ENCODE measurements around the gene ZBTB7C.

The ZBTB7C gene

GRCh38 chr18:48244530-48244929 lies 164.7 kb downstream of the ZBTB7C start:
- no peak for ATAC-seq

DNA sequence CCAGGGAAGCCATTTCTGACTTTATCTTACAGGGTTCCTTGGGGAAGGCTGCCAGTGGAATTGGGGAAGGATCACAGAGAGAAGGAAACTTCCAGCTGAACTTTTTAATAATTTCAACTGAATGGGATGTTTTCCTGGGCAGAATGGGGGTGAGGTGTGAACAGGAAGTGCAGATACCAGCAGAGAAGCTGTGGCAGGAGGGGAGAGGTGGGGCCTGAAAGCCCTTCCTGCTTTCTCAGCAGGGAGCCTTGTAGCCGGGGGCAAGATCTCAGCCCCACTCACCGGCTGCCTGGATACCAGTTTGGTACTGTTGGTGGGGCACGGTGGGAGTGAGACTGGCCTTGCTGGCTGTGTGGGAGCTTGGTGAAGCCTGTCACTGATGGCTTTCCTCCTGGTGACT lies 170.5 kb downstream of the ZBTB7C start:
- no peak for ATAC-seq

DNA sequence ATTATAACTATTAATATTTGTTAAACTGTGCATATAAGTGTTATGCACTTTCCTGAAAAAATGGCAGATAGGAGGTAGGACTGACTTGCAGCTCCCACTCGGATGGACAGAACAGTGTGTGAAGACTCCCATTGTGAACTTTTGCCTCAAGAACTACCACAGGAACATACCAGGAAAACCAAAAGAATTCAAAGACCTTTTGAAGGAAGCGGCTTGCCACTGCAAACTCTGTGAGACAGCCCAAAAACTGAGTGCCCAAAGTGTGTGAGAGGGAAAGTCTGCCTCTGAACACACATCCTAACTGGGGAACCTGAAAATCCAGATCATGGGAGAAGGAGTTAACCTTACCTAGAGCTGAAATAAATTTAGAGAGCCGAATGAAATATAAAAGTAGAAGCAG lies 171.0 kb downstream of the ZBTB7C start:
- no peak for ATAC-seq

DNA sequence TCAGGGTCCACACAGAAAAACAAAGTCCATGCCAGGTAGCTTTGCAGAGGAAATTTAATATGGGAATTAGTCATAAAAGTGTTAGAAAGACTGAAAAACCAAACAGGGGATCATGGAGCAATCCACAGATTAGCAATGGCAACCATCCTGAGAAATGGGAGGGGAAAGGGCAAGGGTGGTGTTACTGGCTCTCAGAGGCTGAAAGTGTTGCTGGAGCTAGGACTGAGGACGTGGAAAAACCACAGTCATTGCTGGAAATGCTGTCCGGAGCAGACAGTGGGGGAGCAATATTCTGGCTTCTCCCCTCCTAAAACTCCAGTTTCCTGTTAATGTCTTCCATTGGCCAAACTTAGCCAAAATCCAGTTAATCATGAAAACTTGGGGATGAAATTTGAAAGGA lies 172.4 kb downstream of the ZBTB7C start:
- no peak for ATAC-seq

- no peak for ATAC-seq
Observed at GRCh38 chr18:48230467-48231113, 178.6 kb downstream of the ZBTB7C start.

- no peak for ATAC-seq
Observed at GRCh38 chr18:48229552-48229981, 179.6 kb downstream of the ZBTB7C start.

DNA sequence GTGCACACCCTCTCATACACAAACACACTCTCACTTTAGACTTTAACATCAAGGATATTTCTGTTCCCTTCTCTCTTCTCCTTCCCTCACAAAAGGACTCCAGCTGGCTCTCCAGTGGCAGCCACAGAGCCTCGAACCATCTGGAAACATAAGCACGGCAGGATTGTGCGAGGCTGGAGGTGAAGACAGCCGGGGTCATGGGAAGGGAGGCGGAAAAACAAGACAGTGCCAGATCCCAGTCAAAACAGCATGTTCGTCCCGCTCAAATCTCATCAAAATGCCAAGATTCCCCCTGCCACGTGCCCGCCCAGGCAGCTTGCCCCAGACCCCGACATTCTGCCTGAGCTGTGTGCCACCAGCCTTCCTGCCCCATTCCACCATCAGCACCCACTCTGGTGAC lies 180.3 kb downstream of the ZBTB7C start:
- no peak for ATAC-seq

GRCh38 chr18:48228301-48228715 lies 180.9 kb downstream of the ZBTB7C start:
- ATAC-seq = no peak

GRCh38 chr18:48227206-48227605 lies 182.0 kb downstream of the ZBTB7C start:
- ATAC-seq = no peak

GRCh38 chr18:48226401-48226800 lies 182.8 kb downstream of the ZBTB7C start:
- no peak for ATAC-seq

- no peak for ATAC-seq
Observed at GRCh38 chr18:48222118-48222517, 187.1 kb downstream of the ZBTB7C start.

- ATAC-seq = no peak
Observed at GRCh38 chr18:48219810-48220499, 189.2 kb downstream of the ZBTB7C start.

GRCh38 chr18:48219037-48219809 lies 190.0 kb downstream of the ZBTB7C start:
- ATAC-seq = no peak

DNA sequence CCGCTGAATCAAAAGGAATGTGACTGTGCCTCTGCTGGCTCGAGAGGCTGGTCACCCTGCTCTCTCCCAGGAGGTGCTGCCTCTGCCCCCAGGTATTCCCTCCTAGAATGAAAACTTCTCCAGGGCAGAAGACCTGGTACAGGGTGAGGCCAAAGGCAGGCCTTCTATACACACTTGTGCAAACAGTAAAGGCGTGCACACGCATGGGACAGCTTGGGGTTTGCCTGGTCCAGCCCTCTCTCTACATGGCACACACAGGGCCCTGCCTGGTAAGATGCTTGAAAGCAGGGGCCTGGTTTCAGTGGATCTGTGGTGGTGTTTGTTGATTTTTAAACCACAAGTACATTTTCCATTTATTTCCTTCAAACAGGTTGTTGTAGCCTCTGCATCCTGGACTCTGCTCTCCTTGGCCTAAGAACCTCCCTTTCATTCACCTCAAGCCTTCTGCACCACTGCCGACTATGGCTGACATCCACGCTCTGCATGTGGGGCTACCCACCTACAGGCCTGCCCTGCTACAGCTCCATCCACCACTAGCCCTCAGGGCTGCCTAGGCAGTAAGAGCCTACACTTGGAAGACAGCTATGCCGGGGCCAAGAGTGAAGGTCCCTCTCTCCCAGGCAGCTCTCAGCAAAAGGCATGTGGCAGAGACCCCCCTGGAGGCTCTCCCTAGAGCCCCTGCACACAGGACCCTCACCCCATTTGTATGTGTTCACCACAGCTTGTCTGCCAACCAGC lies 190.7 kb downstream of the ZBTB7C start:
- no peak for ATAC-seq

DNA sequence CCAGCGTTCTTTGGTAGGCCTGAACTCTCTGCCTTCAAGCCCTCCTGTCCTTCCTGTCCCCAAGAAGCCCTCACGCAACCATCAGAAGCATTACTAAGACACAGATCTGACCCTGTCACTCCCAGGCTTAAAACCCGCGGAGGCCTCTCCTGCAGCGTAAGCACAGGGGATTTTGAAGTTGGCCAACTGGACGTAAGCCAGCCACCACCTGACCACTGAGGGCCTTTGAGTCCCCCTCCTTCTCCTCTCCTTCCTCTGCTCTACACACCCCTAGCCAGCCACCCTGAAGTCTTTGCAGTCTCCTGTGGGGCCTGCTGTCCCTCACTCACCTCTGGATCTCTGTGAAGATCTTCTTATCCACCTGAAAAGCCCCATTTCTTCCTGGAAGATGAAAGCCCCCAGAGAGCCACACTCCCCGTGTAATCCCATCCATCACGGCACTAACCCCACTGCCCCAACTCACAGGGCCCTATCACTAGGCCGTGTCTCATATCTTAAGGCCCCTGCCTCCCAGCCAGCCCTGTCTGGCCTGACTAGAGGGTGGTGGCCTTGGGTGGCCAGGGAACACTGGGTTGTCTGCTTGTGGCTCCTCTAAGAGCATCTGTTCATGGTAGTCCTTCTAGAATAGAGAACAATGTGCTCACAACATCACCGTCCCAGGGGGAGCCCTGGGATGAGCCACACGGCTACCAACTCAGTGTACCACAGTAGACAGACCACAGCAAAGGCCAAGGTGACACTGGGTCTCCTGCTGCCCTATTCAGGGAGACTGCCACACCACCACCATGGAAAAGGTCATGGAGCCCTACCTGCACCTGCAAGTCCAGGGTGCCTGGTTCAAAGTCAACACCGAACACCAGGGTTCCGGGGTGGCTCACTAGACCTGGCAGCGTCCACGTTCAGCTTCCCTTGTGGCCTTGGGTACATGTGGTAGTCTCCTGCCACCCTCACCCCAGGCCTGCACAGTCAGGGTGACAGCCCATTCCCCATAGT lies 191.6 kb downstream of the ZBTB7C start:
- peak in 1 of 2 donors; percentile 8 for ATAC-seq

DNA sequence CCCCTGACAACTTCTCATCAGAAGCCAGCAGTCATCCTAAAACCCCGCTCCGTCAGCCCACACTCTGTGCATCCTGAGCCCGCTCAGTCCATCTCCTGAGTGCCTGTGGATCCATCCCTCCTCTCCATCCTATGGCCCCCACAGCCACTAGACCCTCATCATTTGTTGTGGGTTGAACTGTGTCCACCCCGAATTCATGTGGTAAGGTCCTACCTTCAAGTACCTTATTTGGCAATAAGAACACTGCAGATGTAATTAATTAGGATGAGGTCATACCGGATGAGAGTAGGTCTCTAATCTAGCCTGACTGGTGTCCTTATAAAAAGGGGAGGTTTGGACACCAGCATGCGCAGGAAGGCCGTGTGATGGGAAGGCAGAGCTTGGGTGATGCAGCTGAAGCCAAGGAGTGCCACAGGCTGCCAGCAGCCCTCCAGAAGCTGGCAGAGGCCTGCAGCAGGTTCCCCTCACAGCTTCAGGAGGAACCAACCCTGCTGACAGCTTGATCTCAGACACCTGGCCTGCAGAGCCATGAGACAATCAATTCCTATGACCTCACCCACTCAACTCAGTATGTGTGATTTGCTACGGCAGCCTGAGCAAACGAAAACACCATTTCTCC lies 192.4 kb downstream of the ZBTB7C start:
- no peak for ATAC-seq

DNA sequence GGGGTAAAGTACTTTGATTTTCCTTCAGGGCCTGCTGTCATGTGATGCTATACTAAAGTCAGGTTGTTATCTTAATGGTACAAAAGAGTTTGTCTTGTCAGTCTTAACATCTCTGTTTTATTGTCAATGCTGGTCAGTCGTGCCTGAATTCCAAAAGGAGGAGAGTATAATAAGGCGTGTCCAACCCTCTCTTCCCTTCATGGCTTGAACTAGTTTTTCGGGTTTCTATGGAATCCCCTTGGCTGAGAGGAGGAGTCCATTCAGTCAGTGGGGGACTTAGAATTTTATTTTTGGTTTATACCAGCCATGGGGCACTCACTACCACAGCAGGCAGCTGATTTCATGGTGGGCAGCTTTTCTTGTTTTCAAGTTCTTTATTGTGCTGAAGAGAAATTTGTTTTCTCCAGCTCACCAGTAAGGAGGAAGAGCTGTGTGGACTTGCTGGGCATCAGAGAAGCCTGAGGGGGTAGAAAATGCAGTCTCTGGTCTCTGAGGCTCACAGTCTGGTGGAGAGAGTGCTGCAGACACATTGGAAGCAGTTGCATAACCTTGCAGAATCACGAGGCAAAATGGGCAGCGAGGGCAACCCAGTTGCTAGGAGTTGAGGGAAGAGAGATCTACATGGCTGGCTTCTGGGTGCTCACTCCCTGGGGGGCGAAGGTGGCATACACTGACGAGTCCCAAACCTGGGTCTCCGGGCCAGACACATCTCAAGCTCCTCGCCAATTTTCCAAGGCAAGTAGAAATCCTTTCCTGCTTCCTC lies 193.1 kb downstream of the ZBTB7C start:
- ATAC-seq = no peak

- no peak for ATAC-seq
Observed at GRCh38 chr18:48213791-48214190, 195.4 kb downstream of the ZBTB7C start.

DNA sequence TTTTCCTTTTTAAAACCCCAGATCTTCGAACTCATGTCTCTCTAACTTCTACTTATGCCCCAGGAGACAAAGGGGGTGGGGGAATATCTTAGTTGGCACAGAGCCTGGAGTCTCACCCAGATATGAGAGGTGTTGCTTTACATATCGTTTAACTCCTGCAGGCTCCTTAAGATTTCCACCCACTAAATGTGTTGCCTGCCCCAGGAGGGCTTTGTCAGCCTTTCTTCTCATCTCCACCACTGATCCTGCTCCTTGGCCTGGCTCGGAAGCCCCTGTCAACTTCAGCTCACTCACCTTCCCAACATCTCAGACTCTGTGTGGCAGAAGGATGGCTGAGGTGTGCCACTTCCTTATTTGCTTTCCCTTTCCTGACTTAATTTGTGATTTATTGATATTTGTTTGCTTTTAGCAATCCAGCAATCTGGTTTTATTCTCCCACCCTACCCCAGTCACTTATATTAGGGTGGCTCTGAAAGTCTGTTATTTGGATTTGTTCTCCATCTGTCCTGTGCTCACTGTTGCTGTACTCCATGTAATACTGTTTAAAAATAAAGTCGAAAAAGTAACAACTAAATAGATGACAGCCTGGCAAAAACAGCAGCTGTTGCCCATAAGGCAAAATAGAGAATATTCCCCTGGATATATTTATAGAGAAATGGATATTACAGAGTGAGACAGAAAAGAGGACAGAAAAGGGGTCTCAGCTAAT lies 200.6 kb downstream of the ZBTB7C start:
- ATAC-seq = no peak

DNA sequence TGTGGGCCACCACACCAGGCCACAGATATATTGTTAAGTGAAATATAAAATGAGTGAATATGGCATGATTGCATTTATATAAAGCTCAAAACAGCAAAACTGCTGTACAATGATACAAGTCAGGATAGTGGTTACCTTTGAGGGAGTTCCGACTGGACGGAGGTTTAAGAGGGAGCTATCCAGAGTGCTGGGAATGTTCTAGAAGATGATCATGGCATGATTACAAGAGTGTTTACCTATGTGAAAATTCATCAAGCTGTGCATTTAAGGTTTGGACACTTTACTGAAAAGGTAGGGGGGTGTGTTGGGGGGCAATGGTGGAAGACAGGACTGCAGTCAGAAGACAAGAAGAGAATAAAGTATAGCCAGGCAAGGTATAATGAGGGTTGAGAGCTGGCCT lies 201.4 kb downstream of the ZBTB7C start:
- no peak for ATAC-seq

Measured in activated CD4-positive, CD25-positive, alpha-beta regulatory T cell treated with anti-CD3 and anti-CD28 coated beads, Interleukin-2, amount 50 U/mL, for 24 hours (primary cell).